CD14-positive monocyte (primary cell): ENCODE measurements around the gene FBXW12. TPM values are rescaled to one million over a fixed set of nuclear protein-coding genes. Genes with fewer than 3 reads are reported as not detected.

ENCODE experiments used
- DNase-seq, 3 donors: peaks; one replicate each; pipeline ENCODE4 v3.0.0-alpha.2; 2011 to 2022
- H2AFZ ChIP-seq: 2 replicates; pipeline ENCODE4 v1.6.0; 2012; ENCODE audit warnings: mild to moderate bottlenecking, low read depth, low read length, inconsistent platforms; ENCODE audit not compliant: insufficient read depth, poor library complexity, severe bottlenecking
- H3K27ac ChIP-seq, 2 donors: 1 replicate in 1 of 2; 2 replicates in 1 of 2; pipeline ENCODE4 v1.5.1; 2012 to 2013; ENCODE audit warnings: low read length in 2 of 2, control low read depth in 1 of 2, inconsistent platforms in 1 of 2, low read depth in 1 of 2, mild to moderate bottlenecking in 1 of 2
- H3K27me3 ChIP-seq, 2 donors: one replicate each; pipeline versions ENCODE4 v1.6.0 to v1.6.1; 2011 to 2013; ENCODE audit warnings: low read length in 2 of 2; ENCODE audit not compliant: control insufficient read depth in 2 of 2, insufficient read depth in 2 of 2
- H3K36me3 ChIP-seq, 2 donors: replicated peaks in 1 of 2; 1 replicate in 1 of 2; 2 replicates in 1 of 2; pipeline versions ENCODE4 v1.5.1 to v1.6.1; 2012 to 2013; ENCODE audit warnings: low read length in 2 of 2, control low read depth in 1 of 2, inconsistent platforms in 1 of 2, mild to moderate bottlenecking in 1 of 2; ENCODE audit not compliant: insufficient read depth in 2 of 2, control insufficient read depth in 1 of 2
- H3K4me1 ChIP-seq, 2 donors: 1 replicate in 1 of 2; 2 replicates in 1 of 2; pipeline versions ENCODE4 v1.5.1 to v1.6.1; 2012 to 2013; ENCODE audit warnings: low read length in 2 of 2, control low read depth in 1 of 2, inconsistent platforms in 1 of 2, mild to moderate bottlenecking in 1 of 2, moderate library complexity in 1 of 2; ENCODE audit not compliant: insufficient read depth in 2 of 2, control insufficient read depth in 1 of 2
- H3K4me2 ChIP-seq: replicated peaks from 2 replicates; pipeline ENCODE3; 2012; ENCODE audit warnings: low read length, moderate library complexity, mild to moderate bottlenecking; ENCODE audit not compliant: poor library complexity, severe bottlenecking; ENCODE audit errors: extremely low read depth
- H3K4me3 ChIP-seq, 3 experiments: fragments of 200-600 bp in 1 of 3; sonication (generic) in 1 of 3; replicated peaks in 1 of 3; 1 replicate in 2 of 3; 2 replicates in 1 of 3; pipeline ENCODE4 v1.5.1; 2011 to 2013; ENCODE audit warnings: low read length in 3 of 3, mild to moderate bottlenecking in 3 of 3, control low read depth in 2 of 3, low read depth in 2 of 3, inconsistent platforms in 1 of 3, moderate library complexity in 1 of 3
- H3K79me2 ChIP-seq: 2 replicates; pipeline ENCODE4 v1.6.0; 2012; ENCODE audit warnings: mild to moderate bottlenecking, control low read depth, inconsistent platforms, low read length, moderate library complexity; ENCODE audit not compliant: insufficient read depth
- H3K9ac ChIP-seq: 2 replicates; pipeline ENCODE4 v1.6.0; 2017; ENCODE audit warnings: low read length, mild to moderate bottlenecking; ENCODE audit not compliant: insufficient read depth, poor library complexity, severe bottlenecking
- H3K9me3 ChIP-seq, 2 donors: replicated peaks in 1 of 2; 1 replicate in 1 of 2; 2 replicates in 1 of 2; pipeline versions ENCODE4 v1.5.1 to v1.6.1; 2012 to 2013; ENCODE audit warnings: low read length in 2 of 2, control low read depth in 1 of 2; ENCODE audit not compliant: control insufficient read depth in 1 of 2, insufficient read depth in 1 of 2
- H4K20me1 ChIP-seq: 2 replicates; pipeline ENCODE4 v1.6.0; 2012; ENCODE audit warnings: mild to moderate bottlenecking, low read length, control low read depth, moderate library complexity; ENCODE audit not compliant: insufficient read depth
- H3K27ac Mint-ChIP-seq, 7 donors: one replicate each; pipeline ENCODE4 v1.8.0; 2020; ENCODE audit warnings: mild to moderate bottlenecking in 7 of 7, mixed read lengths in 7 of 7, moderate library complexity in 6 of 7, inconsistent platforms in 2 of 7
- H3K27me3 Mint-ChIP-seq, 3 donors: one replicate each; pipeline ENCODE4 v1.8.0; 2021 to 2022; ENCODE audit warnings: low read depth in 3 of 3, mild to moderate bottlenecking in 3 of 3, mixed read lengths in 3 of 3, moderate library complexity in 3 of 3, inconsistent platforms in 1 of 3
- H3K36me3 Mint-ChIP-seq, 2 donors: one replicate each; pipeline ENCODE4 v1.8.0; 2020; ENCODE audit warnings: mixed read lengths in 2 of 2, inconsistent platforms in 1 of 2, mild to moderate bottlenecking in 1 of 2
- H3K4me1 Mint-ChIP-seq: one replicate; pipeline ENCODE4 v1.8.0; 2020; ENCODE audit warnings: mild to moderate bottlenecking, mixed read lengths
- H3K4me3 Mint-ChIP-seq, 2 donors: one replicate each; pipeline ENCODE4 v1.8.0; 2020; ENCODE audit warnings: mild to moderate bottlenecking in 2 of 2, mixed read lengths in 2 of 2, moderate library complexity in 1 of 2
- H3K9me3 Mint-ChIP-seq, 7 donors: one replicate each; pipeline ENCODE4 v1.8.0; 2020 to 2022; ENCODE audit warnings: mixed read lengths in 7 of 7, mild to moderate bottlenecking in 6 of 7, moderate library complexity in 6 of 7, inconsistent platforms in 2 of 7
- CTCF ChIP-seq: fragments of 200-600 bp; IDR thresholded peaks from one replicate; pipeline ENCODE4 v1.8.0; 2022; ENCODE audit warnings: antibody characterized with exemption, mild to moderate bottlenecking
- WGBS: methylation state at CpG from one replicate; pipeline ENCODE4 v1.1.5; 2013; ENCODE audit warnings: missing lambda C conversion rate; ENCODE audit not compliant: insufficient coverage; 5-methylcytosine and 5-hydroxymethylcytosine counted together
- intact Hi-C, 2 donors: fragments of 100-400 bp; cut with micrococcal nuclease; formaldehyde crosslinking; loops; one replicate each; pipeline versions ENCODE4 v1.15.0 to v1.15.1; 2023
- polyA plus RNA-seq, 3 donors: library from polyadenylated mRNA; depleted of rRNA in 1 of 3; unstranded in 2 of 3; stranded (reverse) in 1 of 3; fragments of 300-500 nt in 2 of 3; fragments of >200 nt in 1 of 3; fragmentation: Illumina TruSeq in 2 of 3; gene quantifications; 1 replicate in 2 of 3; 2 replicates in 1 of 3; pipeline ENCODE4 v1.2.3, GENCODE V29; 2012 to 2021

The FBXW12 gene
- polyA plus RNA-seq, 3 donors = not detected

DNA sequence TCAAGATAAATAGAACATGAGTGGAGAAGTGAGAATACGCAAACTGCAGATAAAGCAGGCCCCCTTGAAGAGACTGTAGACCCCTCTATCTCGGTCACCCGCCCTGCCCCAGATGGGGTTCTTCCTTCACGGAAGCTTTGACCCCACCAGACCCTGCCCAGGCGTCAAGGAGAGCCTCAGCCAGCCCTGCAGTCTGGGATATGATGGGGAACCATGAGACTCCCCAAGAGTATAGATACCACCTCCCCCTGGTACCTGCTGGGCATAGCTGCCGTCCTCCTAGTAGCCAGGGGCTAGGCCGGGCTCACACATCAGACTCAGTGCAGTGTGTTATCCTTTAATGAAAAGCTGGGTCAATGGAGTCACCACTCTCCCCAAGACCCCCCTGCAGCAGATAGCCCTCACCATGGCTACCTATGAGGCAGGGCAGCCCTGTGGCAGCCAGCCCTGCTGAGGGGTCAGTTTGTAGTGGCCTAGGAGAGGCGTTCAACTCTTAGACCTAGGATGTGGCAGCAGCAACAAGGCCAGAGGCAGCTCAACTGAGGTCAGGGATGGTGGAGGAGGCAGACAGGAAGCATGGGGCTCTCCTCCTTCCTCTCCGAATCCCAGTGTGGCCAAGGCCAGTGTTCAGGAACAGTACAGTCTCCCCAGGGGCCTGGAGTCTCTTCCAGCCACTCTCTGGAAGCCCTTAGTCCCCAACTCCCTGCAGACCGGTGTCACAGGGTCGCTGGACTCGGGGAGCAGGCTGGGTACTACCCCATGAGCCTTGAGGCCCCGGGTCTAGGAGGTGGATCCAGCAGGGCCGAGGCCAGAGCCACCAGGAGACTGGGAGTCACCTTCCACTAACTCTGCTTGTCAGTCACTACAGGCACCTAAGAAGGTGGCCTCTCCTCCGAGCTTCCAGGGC lies 31.8 kb downstream of the FBXW12 start:
- no peaks in the 10 kb centered on the region for H3K79me2 ChIP-seq
- intact Hi-C loops = loop anchor here (5.0 kb wide), 2 partner anchors 34 to 284 kb away; partner anchors contain the start of gene NCKIPSD (in 2 of the 2)
- no peaks in the 10 kb centered on the region for H4K20me1 ChIP-seq
- no peak overlapping the region for H2AFZ ChIP-seq
- H3K4me3 ChIP-seq = no peak overlapping the region
- no peaks in the 10 kb centered on the region for H3K4me1 ChIP-seq
- DNase-seq = no peak
- Mint-ChIP-seq H3K4me3 (no peak overlapping the region), H3K4me1 (peaks cover 3% of the 10 kb centered on the region), H3K36me3 (no peaks in the 10 kb centered on the region), H3K27me3 (peaks cover 0 to 6% (median 0%) of the 10 kb centered on the region in 3 donors), H3K27ac (peak overlapping the region in 1 of 7 donors; percentile 21), H3K9me3 (no peaks in the 10 kb centered on the region)
- H3K9ac ChIP-seq = no peak overlapping the region
- H3K27ac ChIP-seq = no peak overlapping the region
- 89% methylated on average over 11 of the region's 15 CpGs for WGBS
- no peaks in the 10 kb centered on the region for H3K36me3 ChIP-seq
- no peak for TF ChIP-seq CTCF
- H3K4me2 ChIP-seq = no peak overlapping the region
- H3K9me3 ChIP-seq = no peaks in the 10 kb centered on the region
- H3K27me3 ChIP-seq = no peaks in the 10 kb centered on the region

GRCh38 chr3:48404440-48405342 lies 32.7 kb downstream of the FBXW12 start:
- Histone ChIP-seq H3K4me3 (no peak overlapping the region), H4K20me1 (no peaks in the 10 kb centered on the region), H3K27me3 (no peaks in the 10 kb centered on the region), H3K4me1 (no peaks in the 10 kb centered on the region), H3K79me2 (no peaks in the 10 kb centered on the region), H3K4me2 (no peak overlapping the region), H2AFZ (no peak overlapping the region), H3K27ac (no peak overlapping the region), H3K36me3 (no peaks in the 10 kb centered on the region), H3K9me3 (no peaks in the 10 kb centered on the region), H3K9ac (no peak overlapping the region)
- intact Hi-C loops = loop anchor here (5.0 kb wide), 2 partner anchors 33 to 283 kb away; partner anchors contain the start of gene NCKIPSD (in 2 of the 2)
- H3K27ac Mint-ChIP-seq = no peak overlapping the region
- H3K36me3 Mint-ChIP-seq = no peaks in the 10 kb centered on the region
- peaks cover 0 to 6% (median 0%) of the 10 kb centered on the region in 3 donors for H3K27me3 Mint-ChIP-seq
- WGBS = 59% methylated on average over 12 of the region's 21 CpGs
- no peaks in the 10 kb centered on the region for H3K9me3 Mint-ChIP-seq
- no peaks in the 10 kb centered on the region for H3K4me1 Mint-ChIP-seq
- no peak for DNase-seq
- H3K4me3 Mint-ChIP-seq = no peak overlapping the region
- TF ChIP-seq CTCF = no peak
